ENCODE data around the gene OR5B12. TPM values are rescaled to one million over a fixed set of nuclear protein-coding genes. Genes with fewer than 3 reads are reported as not detected.

Gene OR5B12
- total RNA-seq, 4 donors from 2014 or later, result not detected

DNA sequence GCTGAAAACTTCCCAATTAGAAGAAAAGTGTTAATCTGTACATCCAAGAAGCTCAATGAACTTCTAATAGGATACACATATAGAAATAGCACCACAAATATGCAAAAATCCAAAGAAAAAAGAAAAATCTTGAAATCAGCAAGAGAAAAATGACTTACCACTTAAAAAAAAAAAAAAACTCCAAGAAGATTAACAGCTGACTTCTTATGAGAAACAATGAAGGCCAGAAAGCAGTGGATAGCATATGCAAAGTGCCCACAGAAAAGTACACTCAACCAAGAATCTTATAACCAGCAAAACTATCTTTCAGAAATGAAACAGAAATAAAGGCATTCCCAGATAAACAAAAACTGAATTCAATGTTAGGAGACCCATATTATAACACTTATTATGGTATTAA, 29.9 kb upstream of the OR5B12 start:
- no peaks in the 10 kb centered on the region for H3K27me3 ChIP-seq
- DNase-seq, result no peak
- no peak overlapping the region for H3K4me3 ChIP-seq
- TF ChIP-seq EP300 (IDR thresholded peaks at IDR 0.05; ENCODE audit: low read depth), result no peak
- no peak for TF ChIP-seq POLR2AphosphoS5 (IDR thresholded peaks at IDR 0.05)
- TF ChIP-seq, protein P1, sequence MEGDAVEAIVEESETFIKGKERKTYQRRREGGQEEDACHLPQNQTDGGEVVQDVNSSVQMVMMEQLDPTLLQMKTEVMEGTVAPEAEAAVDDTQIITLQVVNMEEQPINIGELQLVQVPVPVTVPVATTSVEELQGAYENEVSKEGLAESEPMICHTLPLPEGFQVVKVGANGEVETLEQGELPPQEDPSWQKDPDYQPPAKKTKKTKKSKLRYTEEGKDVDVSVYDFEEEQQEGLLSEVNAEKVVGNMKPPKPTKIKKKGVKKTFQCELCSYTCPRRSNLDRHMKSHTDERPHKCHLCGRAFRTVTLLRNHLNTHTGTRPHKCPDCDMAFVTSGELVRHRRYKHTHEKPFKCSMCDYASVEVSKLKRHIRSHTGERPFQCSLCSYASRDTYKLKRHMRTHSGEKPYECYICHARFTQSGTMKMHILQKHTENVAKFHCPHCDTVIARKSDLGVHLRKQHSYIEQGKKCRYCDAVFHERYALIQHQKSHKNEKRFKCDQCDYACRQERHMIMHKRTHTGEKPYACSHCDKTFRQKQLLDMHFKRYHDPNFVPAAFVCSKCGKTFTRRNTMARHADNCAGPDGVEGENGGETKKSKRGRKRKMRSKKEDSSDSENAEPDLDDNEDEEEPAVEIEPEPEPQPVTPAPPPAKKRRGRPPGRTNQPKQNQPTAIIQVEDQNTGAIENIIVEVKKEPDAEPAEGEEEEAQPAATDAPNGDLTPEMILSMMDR (IDR thresholded peaks at IDR 0.05), result no peak
- TF ChIP-seq POLR2A (IDR thresholded peaks at IDR 0.05), result no peak
- in situ Hi-C loops (cut with MboI; ENCODE audit: low pct_ligation_motif_present in 1 of 4, low pct_unique_long_range_greater_than_20kb in 1 of 4, low sequenced_read_pairs in 3 of 4) (no loop called here), intact Hi-C loops (cut with DNase I; ENCODE audit: low total_unique reads) (no loop called here)
- H3K9me3 ChIP-seq, result peaks cover 23 to 25% of the 10 kb centered on the region in 2 donors
- H3K27ac ChIP-seq, result no peak overlapping the region
- no peaks in the 10 kb centered on the region for H3K36me3 ChIP-seq
- no peaks in the 10 kb centered on the region for H3K4me1 ChIP-seq

DNA sequence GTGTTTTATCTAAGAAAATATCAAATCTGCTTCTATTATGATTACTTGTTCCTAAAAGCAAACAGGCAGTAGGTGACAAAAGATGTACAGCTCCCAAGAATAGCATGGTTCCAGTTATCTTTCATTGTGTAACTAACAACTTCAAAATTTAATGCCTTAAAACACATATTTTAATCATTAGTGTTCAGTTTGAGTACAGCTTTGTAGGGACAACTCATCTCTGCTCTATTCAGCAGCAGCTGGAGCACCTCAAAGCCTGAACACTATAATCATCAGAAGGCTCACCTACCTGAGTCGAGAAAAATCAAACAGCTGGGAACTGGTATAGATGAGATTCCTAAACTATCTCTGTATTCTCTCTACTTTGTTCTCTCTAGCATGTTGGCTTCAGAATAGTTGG, 24.3 kb upstream of the OR5B12 start:
- intact Hi-C loops (cut with DNase I; ENCODE audit: low total_unique reads), result no loop called here
- in situ Hi-C loops (cut with MboI; ENCODE audit: low pct_ligation_motif_present in 1 of 4, low pct_unique_long_range_greater_than_20kb in 1 of 4, low sequenced_read_pairs in 3 of 4), result no loop called here
- peaks cover 8 to 12% of the 10 kb centered on the region in 2 donors for H3K9me3 ChIP-seq
- 85 to 100% methylated on average over 1 of the region's 1 CpG for WGBS, 2 donors (ENCODE audit: low coverage in 1 of 2)
- DNase-seq, result no peak
- TF ChIP-seq POLR2A (IDR thresholded peaks at IDR 0.05) (no peak), POLR2AphosphoS5 (IDR thresholded peaks at IDR 0.05) (no peak), EP300 (IDR thresholded peaks at IDR 0.05; ENCODE audit: low read depth) (no peak)
- TF ChIP-seq, protein P1 (IDR thresholded peaks at IDR 0.05), result no peak
- no peaks in the 10 kb centered on the region for H3K27me3 ChIP-seq
- no peak overlapping the region for H3K4me3 ChIP-seq
- H3K4me1 ChIP-seq, result no peaks in the 10 kb centered on the region
- H3K36me3 ChIP-seq, result no peaks in the 10 kb centered on the region
- no peak overlapping the region for H3K27ac ChIP-seq

DNA sequence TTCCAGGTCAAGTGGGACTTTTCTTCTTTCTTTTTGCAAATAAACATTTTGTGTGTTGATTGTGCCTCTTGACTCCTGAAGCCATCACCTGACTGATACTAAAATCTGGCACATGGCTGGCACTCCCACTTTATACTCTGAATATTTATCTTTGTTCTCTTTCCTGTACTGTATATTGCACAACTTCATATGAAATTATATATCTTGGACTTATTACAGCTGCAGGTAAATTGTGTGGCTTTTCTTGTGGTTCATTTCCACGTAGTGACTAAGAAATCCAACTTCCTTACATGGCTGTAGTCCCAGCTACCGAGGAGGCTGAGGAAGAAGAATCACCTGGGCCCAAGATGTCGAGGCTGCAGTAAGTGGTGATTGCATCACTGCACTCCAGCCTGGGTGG, 23.7 kb upstream of the OR5B12 start:
- Histone ChIP-seq H3K4me3 (no peak overlapping the region), H3K27me3 (no peaks in the 10 kb centered on the region), H3K9me3 (peaks cover 2 to 6% of the 10 kb centered on the region in 2 donors), H3K4me1 (no peaks in the 10 kb centered on the region), H3K27ac (no peak overlapping the region), H3K36me3 (no peaks in the 10 kb centered on the region)
- TF ChIP-seq POLR2A (IDR thresholded peaks at IDR 0.05), result no peak
- TF ChIP-seq POLR2AphosphoS5 (IDR thresholded peaks at IDR 0.05), result no peak
- TF ChIP-seq, protein P1 (IDR thresholded peaks at IDR 0.05), result no peak
- no peak for TF ChIP-seq EP300 (IDR thresholded peaks at IDR 0.05; ENCODE audit: low read depth)
- in situ Hi-C loops (cut with MboI; ENCODE audit: low pct_ligation_motif_present in 1 of 4, low pct_unique_long_range_greater_than_20kb in 1 of 4, low sequenced_read_pairs in 3 of 4), result no loop called here
- no peak for DNase-seq
- intact Hi-C loops (cut with DNase I; ENCODE audit: low total_unique reads), result no loop called here
- WGBS, 2 donors (ENCODE audit: low coverage in 1 of 2), result 26 to 52% methylated on average over 3 of the region's 3 CpGs

DNA sequence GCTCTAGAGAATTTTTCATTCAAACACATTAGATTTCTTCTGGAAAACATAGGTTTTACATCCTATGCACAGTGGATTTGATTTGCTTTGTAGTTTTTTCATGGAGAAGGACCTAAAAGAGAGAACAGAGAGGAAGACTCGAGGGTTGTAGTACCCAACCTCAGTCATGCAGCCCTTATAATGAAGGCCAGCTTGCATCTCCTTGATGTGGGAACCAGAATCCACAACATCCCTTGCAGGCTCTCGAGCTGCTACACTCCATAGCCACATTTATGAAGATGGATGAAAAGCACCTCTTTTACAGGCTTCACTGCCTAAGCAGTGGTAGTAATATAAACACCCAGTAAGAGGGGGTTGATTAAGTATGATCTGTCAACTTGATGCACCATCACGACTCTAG, 9.5 kb upstream of the OR5B12 start:
- in situ Hi-C loops (cut with MboI; ENCODE audit: low pct_ligation_motif_present in 1 of 4, low pct_unique_long_range_greater_than_20kb in 1 of 4, low sequenced_read_pairs in 3 of 4), result no loop called here
- no peaks in the 10 kb centered on the region for H3K4me1 ChIP-seq
- H3K27ac ChIP-seq, result no peak overlapping the region
- no peak overlapping the region for H3K4me3 ChIP-seq
- H3K27me3 ChIP-seq, result no peaks in the 10 kb centered on the region
- 31% methylated on average over 3 of the region's 3 CpGs; no CpG with 5 or more reads in 1 of the 2 donors for WGBS, 2 donors (ENCODE audit: low coverage in 1 of 2)
- TF ChIP-seq POLR2AphosphoS5 (IDR thresholded peaks at IDR 0.05) (no peak), POLR2A (IDR thresholded peaks at IDR 0.05) (no peak), EP300 (IDR thresholded peaks at IDR 0.05; ENCODE audit: low read depth) (no peak)
- TF ChIP-seq, protein P1 (IDR thresholded peaks at IDR 0.05), result no peak
- H3K9me3 ChIP-seq, result no peaks in the 10 kb centered on the region
- no peak for DNase-seq
- H3K36me3 ChIP-seq, result no peaks in the 10 kb centered on the region
- intact Hi-C loops (cut with DNase I; ENCODE audit: low total_unique reads), result no loop called here
